ENCODE measurements around the gene HOXA10.

HOXA10 gene

DNA sequence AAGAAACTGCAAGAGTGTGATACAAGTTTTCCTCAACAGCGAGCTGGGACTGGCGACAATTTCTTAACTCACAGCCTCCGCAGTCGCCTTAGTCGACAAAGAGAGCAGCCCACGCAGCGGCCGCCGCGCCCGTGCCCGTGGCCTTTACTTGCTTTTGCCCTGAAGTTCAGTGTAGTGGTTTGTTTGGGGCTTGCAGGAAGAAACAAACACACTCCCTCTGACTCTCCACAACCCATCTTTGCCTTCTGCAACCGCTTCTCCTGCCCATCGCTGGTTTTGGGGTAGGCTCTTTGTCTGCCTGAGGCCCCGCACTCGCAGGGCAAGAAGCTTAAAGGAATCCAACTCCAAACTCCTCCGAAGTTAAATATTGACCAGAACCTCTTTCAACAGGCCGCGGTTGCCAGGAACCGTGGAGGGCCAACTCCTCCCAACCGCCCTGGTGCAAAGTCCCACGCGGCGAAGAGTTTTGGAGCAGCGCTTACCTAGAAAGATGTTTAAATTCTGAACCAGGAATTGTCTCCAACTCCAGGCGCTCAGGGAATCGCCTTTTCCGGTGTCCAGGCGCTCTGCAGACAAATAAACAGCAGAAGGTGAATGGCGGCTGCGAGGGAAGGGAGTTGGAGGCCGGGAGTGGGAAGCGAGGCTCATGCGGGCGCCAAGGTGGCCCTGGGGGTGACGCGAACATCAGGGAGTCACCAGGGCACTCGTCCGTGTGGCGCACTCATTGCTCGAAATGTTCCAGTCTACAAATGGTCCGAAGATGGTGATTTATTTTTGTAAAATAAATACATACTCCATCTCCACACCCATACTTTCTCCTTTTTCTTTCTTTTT lies 51.8 kb downstream of the HOXA10 start:
- Histone ChIP-seq H3K4me3 (ENCODE audit: low read length) (no peak overlapping the region), H3K9me3 (ENCODE audit: control insufficient read depth, low read depth, low read length) (peaks cover 4% of the 10 kb centered on the region), H3K9ac (ENCODE audit: low read length) (no peak overlapping the region), H3K4me1 (ENCODE audit: control insufficient read depth, low read depth, low read length) (no peaks in the 10 kb centered on the region), H3K27me3 (ENCODE audit: control insufficient read depth, insufficient read depth, low read length) (peaks cover 100% of the 10 kb centered on the region), H3K27ac (ENCODE audit: low read length) (no peak overlapping the region), H3K36me3 (ENCODE audit: control insufficient read depth, low read depth, low read length) (no peaks in the 10 kb centered on the region)

- Histone ChIP-seq H3K27ac (ENCODE audit: low read length) (no peak overlapping the region), H3K4me1 (ENCODE audit: control insufficient read depth, low read depth, low read length) (no peaks in the 10 kb centered on the region), H3K36me3 (ENCODE audit: control insufficient read depth, low read depth, low read length) (no peaks in the 10 kb centered on the region), H3K4me3 (ENCODE audit: low read length) (no peak overlapping the region), H3K9me3 (ENCODE audit: control insufficient read depth, low read depth, low read length) (peaks cover 4% of the 10 kb centered on the region), H3K27me3 (ENCODE audit: control insufficient read depth, insufficient read depth, low read length) (peaks cover 100% of the 10 kb centered on the region), H3K9ac (ENCODE audit: low read length) (no peak overlapping the region)
Measured at GRCh38 chr7:27121684-27122076, 52.4 kb downstream of the HOXA10 start.

All from iPS-18a (cell line).